Bronchial epithelial cell (primary cell): ENCODE data around the gene SHB. TPM values are rescaled to one million over a fixed set of nuclear protein-coding genes. Genes with fewer than 3 reads are reported as not detected.

ENCODE experiments used
- DNase-seq: peaks from one replicate; pipeline ENCODE4 v3.0.0-alpha.2; 2010; ENCODE audit warnings: low read depth
- FAIRE-seq: peaks from 2 replicates; lab custom pipeline; 2011; peaks lifted over from hg19 to GRCh38; lab: Jason Lieb, UNC
- H3K27me3 ChIP-seq: 2 replicates; pipeline ENCODE4 v1.5.1; 2011; ENCODE audit warnings: low read length; ENCODE audit not compliant: control insufficient read depth, insufficient read depth
- H3K36me3 ChIP-seq: 2 replicates; pipeline ENCODE4 v1.5.1; 2011; ENCODE audit warnings: low read length; ENCODE audit not compliant: control insufficient read depth, insufficient read depth
- H3K4me3 ChIP-seq: 2 replicates; pipeline ENCODE4 v1.5.1; 2011; ENCODE audit warnings: mild to moderate bottlenecking, low read depth, low read length, control low read depth
- total RNA-seq: library from RNA; depleted of rRNA; stranded (reverse); fragments of >200 nt; gene quantifications from 2 replicates; pipeline ENCODE4 v1.2.1, GENCODE V29; 2014
- TF ChIP-seq, protein P1 (sequence below): IDR thresholded peaks from 2 replicates; pipeline ENCODE4 v1.5.1; 2011; ENCODE audit warnings: mild to moderate bottlenecking, moderate library complexity, low read length, control low read depth, inconsistent platforms; ENCODE audit not compliant: insufficient read depth, severe bottlenecking

Gene SHB
- total RNA-seq, 1 donor from 2014 or later, result 14.5 TPM

DNA sequence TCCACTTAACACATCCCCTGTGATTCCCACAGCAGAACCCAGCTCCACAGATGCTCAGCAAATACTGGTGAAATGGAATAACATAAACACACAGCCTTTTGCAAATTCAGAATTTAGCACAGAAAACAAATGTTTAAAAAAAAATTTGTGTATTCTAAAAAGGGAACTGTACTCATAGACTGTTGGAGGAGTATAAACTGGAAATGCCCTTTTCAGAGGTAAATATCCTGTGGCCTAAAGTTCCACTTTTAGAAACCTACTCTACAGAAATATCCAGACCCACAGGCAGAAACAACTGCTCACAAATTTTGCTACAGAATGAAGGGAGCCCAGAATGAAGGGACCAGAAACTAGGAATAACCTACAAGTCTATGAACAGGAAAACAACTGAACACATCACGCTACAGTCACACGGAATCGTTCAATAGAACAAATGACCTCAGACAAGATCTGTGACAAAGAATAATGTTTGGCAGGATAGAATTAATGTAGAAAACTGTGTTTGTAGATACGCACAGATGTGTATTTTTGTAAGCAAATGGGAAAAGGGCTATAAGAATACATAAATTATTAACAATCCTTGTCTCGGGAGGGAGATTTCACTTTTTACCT is 78.5 kb downstream of the SHB start:
- DNase-seq (no peak), FAIRE-seq (no peak)
- Histone ChIP-seq H3K36me3 (peaks cover 7% of the 10 kb centered on the region), H3K27me3 (no peaks in the 10 kb centered on the region), H3K4me3 (no peak overlapping the region)
- TF ChIP-seq, protein P1, sequence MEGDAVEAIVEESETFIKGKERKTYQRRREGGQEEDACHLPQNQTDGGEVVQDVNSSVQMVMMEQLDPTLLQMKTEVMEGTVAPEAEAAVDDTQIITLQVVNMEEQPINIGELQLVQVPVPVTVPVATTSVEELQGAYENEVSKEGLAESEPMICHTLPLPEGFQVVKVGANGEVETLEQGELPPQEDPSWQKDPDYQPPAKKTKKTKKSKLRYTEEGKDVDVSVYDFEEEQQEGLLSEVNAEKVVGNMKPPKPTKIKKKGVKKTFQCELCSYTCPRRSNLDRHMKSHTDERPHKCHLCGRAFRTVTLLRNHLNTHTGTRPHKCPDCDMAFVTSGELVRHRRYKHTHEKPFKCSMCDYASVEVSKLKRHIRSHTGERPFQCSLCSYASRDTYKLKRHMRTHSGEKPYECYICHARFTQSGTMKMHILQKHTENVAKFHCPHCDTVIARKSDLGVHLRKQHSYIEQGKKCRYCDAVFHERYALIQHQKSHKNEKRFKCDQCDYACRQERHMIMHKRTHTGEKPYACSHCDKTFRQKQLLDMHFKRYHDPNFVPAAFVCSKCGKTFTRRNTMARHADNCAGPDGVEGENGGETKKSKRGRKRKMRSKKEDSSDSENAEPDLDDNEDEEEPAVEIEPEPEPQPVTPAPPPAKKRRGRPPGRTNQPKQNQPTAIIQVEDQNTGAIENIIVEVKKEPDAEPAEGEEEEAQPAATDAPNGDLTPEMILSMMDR, result no peak

GRCh38 chr9:37989701-37990100 is 79.3 kb downstream of the SHB start:
- H3K4me3 ChIP-seq, result no peak overlapping the region
- no peaks in the 10 kb centered on the region for H3K27me3 ChIP-seq
- DNase-seq (no peak), FAIRE-seq (no peak)
- TF ChIP-seq, protein P1, result no peak
- H3K36me3 ChIP-seq, result peaks cover 7% of the 10 kb centered on the region

GRCh38 chr9:37988602-37989001 is 80.4 kb downstream of the SHB start:
- FAIRE-seq (no peak), DNase-seq (no peak)
- no peak overlapping the region for H3K4me3 ChIP-seq
- H3K36me3 ChIP-seq, result peaks cover 9% of the 10 kb centered on the region
- no peaks in the 10 kb centered on the region for H3K27me3 ChIP-seq
- TF ChIP-seq, protein P1, result no peak

DNA sequence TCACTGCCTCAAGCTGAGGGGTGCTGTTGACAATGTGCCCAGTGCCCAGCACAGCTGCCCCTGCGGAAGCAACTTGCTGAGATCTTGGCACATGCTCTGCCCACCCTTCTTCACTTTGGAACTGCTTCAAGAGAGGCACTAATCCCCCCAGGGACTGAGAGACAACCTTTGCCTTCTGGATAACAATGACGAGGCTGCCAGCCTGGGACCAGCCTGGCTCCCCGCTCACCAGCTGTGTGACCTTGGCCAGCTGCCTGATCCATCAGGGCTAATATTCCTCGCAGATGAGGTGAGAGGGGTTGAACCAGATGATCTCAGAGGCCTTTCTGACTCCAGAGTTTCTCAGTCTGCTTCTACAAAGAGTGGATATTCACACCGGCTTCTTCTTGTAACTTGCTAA is 81.0 kb downstream of the SHB start:
- DNase-seq (no peak), FAIRE-seq (no peak)
- TF ChIP-seq, protein P1, result no peak
- Histone ChIP-seq H3K4me3 (no peak overlapping the region), H3K36me3 (peaks cover 9% of the 10 kb centered on the region), H3K27me3 (no peaks in the 10 kb centered on the region)

DNA sequence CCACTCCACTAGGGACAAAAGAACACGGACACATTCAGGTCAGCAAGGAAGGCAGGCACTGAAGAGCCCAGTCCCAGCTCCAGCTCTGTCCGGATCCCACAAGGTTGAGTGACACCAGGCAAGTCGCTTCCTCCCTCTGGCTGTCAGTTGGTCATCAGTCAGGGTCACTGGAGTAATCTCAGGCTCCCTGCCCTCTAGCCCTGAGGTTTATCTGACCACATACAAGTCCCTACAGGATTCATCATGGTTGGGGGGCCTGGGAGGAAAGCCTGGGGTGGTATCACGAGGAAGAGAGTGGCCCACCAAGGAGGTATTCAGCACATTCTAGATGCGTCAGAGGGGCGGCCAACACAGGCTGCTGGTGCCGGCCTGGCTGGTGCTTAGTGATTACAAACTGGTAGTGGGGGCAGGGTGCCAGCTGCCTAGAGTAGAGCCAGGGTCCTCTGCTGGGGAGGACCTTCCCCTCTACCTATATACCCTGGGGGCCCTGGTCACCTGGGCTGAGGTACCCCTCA is 81.5 kb downstream of the SHB start:
- no peak overlapping the region for H3K4me3 ChIP-seq
- H3K36me3 ChIP-seq, result peaks cover 8% of the 10 kb centered on the region
- DNase-seq (no peak), FAIRE-seq (no peak)
- H3K27me3 ChIP-seq, result no peaks in the 10 kb centered on the region
- TF ChIP-seq, protein P1, result no peak

GRCh38 chr9:37986771-37987258 is 82.2 kb downstream of the SHB start:
- no peak overlapping the region for H3K4me3 ChIP-seq
- TF ChIP-seq, protein P1, result no peak
- FAIRE-seq (no peak), DNase-seq (no peak)
- H3K36me3 ChIP-seq, result peaks cover 8% of the 10 kb centered on the region
- no peaks in the 10 kb centered on the region for H3K27me3 ChIP-seq
